ENCODE measurements around the gene MANBA.

Gene MANBA

DNA sequence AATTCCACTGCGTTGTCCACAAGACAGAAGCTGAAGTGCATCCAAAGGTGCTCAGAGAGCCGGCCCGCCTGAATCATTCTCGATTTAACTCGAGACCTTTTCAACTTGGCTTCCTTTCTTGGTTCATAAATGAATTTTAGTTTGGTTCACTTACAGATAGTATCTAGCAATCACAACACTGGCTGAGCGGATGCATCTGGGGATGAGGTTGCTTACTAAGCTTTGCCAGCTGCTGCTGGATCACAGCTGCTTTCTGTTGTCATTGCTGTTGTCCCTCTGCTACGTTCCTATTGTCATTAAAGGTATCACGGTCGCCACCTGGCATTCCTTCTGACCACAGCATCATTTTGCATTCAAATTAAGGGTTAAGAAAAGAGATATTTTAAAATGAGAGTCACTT, 144.1 kb downstream of the MANBA start:
- DNase-seq, result no peak

DNA sequence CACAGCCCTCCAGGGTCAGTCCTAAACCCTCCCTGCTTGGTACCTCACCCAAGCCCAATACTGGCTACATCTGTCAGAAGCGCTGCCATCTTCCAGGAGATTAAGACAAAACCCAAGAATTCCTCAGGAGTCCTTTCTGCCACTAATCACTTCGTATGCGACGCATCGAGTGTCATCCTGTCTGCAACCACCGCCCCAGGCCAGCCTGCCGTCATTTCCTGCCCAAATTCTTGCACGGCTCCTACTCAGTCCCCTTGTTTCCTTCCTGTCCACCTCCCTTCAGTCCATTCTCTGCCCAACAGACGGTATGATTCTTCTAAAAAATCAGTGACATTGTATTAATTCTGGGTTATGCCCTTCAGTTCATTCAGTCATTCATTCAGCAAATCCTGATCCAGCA, 146.0 kb downstream of the MANBA start:
- DNase-seq, result no peak

DNA sequence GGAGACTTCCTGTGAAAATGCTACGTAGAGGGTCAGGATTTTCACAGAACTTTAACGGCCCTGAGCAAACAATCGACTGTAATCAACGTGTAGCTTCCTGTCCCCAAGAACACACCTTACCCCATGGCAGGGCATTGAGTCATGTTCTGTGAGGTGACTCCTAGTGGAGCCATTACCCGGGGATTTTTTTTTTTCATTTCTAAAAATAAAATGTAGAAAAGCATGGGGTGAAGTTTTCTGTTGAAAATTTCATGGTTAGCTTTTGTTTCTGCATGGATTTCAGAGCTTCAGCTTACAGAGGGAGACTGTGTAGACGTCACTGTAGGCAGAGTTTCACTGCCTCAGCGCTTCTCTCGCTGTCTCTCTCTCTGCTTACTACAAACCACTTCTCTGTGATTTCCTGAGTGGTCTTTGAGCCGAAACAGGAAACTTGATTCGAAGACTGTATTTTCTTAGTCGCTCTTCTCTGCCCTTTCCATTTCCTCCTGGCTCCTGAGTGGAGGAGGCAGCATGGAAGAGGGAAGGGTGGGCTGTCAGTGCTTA, 147.9 kb downstream of the MANBA start:
- DNase-seq, result no peak

DNA sequence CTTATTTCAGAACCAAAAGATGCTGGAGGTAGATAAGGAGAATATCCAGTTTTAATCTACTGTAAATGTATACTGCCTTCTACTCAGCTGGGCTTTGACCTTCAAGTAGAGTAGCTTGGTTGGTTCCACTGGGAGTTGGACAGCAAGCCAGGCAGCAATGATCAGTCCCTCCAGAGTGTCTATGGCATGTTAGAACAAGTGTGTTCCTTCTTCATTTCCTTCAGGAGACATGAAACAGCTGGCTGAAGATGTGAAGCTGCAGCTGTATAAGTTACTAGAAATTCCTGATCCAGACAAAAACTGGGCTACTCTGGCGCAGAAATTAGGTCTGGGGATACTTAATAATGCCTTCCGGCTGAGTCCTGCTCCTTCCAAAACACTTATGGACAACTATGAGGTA, 148.6 kb downstream of the MANBA start:
- DNase-seq, result no peak

DNA sequence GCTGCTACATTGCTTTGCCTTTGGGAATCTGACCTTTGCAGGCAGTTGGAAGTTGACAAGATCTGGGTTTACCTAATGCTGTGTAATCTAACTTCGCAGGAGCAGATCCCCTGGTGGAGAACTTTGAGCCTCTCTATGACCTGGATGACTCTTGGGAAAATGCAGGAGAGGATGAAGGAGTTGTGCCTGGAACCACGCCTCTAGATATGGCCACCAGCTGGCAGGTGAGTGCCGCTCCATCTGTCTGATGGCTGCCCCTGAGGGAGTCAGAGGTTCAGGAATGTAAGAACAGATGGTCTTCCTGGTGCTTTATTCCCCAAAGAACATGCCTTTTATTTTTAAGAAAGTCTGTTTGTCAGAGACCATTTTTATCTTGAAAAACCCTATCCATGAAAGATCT, 150.3 kb downstream of the MANBA start:
- DNase-seq, result no peak

DNA sequence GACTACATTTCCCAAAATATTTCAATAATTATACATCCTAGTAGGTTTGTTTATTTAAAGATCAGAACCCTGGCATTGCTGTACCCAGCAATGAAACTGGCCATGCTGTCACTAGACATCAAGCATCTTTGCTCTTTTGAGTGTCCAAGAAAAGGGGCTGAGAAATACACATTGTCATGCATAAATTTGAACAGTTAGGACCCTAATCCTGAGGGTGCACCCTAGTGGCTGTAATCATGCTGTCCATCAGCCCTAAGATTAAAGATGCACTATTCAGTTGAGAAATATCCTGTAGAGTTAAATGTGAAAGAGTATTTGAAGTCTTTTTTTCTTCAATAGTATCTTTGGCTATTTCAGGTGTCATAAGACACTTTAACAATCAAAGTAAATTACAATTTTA, 150.8 kb downstream of the MANBA start:
- DNase-seq, result no peak

DNA sequence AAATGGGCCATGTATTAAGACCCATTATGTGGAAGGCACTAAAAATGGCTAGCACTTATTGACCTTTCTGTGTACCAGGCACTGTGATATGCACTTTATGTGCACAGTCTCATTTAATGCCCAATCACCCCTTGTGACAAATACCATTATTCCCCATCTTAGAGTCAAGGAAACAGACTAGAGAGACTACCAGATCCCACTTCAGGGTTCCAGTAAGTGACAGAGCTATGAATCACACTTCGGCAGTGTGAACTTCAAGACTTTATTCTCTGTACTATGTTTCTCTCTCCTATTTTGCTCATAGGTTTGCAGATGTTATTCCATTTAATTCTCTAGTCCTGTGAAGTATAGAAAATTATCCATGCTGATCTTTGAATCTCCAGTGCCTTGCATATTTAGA, 152.6 kb downstream of the MANBA start:
- no peak for DNase-seq

DNA sequence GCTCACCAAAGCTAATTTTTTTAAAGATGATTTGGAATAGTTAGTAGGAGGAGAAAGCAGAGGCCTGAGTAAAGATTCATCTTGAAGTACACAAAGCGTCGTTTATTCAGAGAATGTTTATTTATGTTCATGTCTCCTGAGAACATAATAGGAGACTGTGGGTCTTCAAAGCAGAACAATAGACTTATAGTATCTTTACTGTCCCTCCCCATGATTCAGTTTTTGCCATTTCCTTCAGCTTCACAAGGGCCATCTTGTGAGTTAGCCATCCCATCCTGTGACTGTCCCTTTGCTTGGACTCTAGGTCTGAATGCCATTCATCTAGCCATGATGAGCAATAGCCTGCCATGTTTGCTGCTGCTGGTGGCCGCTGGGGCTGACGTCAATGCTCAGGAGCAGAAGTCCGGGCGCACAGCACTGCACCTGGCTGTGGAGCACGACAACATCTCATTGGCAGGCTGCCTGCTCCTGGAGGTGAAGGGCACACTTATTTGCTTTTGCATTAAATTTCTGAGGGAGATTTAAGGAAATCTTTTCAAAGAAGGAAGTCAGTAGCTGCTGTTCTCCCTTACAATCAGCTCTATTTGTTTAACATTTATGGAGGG, 153.8 kb downstream of the MANBA start:
- no peak for DNase-seq

DNA sequence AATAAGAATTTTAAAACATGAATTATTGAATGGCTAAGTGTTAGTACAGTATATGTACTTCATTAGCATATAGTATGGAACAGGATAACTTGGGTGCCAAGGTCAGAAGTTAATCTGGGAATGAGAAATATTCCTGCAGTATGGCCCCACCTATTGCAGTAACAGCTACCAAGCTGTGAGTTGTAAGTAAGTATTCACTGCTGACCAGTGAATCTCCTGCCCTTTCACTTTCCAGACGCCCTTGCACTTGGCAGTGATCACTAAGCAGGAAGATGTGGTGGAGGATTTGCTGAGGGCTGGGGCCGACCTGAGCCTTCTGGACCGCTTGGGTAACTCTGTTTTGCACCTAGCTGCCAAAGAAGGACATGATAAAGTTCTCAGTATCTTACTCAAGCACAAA, 154.5 kb downstream of the MANBA start:
- no peak for DNase-seq

DNA sequence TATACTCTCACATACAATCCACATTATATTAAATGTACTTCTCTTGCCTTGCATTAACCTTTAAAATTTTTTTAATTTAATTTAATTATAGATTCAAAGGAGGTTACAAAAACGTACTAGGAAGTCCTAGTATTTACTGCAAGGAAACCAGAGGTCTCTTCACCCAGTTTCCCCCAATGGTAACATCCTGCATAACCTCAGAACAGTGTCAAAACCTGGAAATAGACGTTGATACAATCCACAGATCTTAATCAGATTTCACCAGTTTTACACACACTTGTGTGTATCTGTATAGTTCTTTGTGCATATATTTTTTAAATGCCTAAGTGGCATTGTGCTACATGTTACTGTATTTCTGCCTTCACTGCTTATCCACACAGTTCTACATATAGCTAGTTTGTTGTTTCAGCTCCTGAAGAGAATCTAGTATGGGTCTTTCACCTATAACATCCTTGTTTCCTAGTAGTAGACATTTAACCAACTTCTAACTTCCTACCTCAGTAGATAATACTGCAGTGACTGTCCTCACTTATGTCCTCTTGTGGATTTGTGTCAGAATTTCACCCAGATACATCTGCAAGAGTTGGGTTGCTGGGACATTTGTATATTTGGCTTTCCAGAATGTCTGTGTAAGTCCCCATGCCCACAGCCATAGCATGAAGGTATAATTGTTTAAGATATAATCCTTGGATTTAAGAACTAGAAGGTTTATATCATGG, 156.4 kb downstream of the MANBA start:
- no peak for DNase-seq

DNA sequence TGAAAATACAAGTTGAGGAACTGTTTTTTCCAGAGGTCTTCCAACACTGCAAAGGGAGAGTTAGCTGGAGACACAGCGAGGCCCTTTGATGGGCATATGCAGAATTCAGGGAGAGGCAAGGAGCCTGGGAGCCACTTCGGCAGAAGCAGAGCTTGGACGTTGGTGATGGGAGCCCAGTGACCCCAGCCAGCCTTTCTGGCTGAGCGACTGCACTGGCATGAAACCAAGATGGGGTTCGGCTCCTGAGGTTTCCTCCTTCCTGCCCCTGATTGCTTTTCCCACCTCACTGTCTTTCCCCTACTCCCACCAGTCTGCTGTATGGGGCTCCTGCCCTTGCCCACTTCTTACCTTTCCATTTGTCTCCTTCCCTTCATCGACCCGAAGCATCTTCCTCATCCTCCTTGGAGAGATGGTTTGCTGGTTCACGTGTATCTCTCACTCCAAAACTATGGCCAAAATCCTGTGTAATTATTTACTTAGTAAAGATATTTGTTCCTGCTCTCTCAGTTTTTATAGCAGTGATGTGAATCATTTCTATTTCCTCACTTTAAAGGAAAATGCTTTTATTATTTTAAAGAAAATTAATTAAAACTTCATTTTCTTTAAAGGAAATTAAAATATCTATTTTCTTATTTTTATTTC, 159.1 kb downstream of the MANBA start:
- DNase-seq, result no peak

DNA sequence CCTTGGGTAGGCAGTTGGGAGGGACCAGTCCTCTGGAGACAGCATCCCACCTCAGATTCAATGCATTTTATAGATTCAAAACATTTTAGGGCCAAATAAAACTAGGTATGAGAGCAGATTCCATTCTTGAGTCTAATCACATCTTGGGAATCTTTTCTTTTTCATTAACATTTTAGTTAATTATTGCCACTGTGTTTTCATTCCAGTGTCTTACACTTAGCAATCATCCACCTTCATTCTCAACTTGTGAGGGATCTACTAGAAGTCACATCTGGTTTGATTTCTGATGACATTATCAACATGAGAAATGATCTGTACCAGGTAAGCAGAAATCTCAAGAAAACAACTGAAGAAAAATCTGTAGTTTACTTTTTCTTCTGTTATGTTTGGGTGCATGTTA, 160.1 kb downstream of the MANBA start:
- DNase-seq, result no peak

DNA sequence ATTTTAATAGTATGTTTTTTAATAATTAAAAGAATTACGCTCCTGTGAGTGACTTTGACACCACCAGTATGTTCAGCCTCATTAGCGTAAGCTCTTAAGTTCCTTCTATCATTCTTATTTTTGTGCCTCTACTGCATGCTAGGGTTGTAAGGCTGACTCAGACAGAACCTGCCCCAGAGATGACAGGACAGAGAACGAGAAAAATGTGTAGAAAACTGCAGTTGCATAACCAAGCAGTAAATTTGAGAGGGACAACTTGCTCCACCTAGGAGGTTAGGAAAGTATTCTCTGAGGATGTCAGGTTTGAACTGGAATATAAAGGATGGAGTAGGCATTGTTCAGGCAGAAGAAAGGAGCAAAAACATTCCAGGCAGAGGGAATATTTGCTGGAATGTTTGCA, 160.9 kb downstream of the MANBA start:
- no peak for DNase-seq

DNA sequence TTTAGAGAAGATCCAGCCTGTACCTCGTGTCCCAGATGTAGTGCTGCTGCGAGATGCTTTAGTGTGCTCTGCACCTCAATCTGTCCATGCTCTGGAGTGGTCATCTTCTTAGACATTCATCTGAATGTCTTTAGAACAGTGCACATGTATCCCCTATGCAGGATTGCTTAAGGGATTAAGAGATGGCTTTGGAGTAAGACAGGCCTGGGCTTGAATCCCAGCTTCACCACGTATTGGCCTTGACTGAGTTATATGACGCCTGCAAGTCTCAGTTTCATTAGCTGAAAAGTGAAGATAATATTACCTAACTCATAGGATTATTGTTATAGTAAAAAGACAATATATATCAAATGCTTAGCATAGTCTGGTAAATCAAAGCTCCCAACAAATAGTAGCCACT, 161.3 kb downstream of the MANBA start:
- no peak for DNase-seq

DNA sequence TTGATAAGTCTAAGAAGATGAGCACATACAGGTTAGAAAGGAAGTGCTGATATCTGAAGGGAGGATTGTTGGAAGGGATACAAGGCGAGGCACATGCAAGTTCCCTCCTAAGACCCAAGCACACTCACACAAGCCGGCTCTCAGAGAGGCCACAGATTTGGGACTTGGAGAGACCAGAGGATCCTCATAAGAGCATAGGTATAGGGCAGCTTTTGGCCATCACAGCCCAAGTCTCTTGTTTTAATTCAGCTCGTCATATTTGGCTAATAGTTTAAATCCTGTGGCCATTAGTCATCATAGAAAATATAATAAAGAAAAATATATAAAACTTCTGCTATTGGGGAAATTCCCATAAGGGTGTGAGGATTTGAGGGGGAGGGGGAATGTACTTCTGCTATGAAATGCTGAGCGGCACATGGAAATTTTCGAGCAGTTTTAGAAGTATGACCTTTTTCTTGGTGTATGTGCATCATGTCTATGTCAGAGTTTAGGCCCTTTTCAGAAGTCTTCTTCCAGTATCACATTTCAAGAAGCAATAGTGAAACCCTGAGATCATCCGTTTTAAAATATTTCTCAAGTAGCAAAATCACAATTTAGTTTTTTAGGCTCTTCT, 161.9 kb downstream of the MANBA start:
- DNase-seq, result no peak

DNA sequence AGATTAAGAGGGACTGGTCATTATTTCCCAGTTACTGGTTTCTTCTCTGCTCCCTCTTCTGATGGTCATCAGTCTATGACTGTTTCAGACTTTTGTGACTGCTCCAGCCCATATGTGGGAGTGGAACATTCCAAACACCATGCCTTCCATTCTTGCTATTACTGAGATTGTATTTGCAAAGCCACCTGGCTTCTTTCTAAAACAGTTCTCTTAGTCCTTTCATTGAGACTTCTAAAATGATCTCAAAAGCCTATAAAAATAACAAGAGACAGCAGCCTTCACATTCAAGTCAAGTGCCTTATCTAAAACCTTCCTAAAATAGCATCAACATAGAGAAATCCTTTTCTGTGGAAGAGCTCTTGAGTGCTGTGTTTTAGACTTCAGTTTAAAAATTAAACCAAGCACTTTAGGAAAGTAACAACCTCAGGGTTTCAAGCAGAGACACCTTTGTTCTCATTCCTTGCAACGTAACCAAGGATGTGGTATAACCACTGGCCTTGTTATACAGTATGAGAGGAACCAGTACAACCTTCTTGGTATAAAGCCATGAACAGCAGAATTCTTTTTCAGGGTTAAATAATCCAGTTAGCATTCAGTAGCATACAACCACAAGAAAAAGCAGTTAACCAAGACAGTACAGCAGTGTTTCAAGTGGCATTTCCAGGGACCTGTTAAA, 162.5 kb downstream of the MANBA start:
- DNase-seq, result no peak

DNA sequence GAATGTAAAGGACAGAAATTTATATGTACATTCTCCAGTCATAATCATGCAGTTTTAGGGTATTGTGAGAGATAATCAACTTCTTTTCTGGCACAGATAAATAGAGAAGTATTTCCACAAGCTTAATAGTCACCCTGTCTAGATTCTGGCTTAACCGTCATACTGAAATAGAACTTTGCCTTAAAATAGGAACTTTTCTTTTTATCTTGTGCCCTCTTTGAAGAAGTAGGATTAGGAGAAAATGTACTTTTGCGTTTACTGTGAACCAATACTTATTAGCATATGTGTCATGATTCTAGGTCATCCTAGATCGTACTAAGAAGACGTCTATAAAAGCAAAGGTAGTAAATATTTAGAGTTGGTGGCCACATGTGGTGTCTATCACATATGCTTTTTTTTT, 164.2 kb downstream of the MANBA start:
- DNase-seq, result no peak

DNA sequence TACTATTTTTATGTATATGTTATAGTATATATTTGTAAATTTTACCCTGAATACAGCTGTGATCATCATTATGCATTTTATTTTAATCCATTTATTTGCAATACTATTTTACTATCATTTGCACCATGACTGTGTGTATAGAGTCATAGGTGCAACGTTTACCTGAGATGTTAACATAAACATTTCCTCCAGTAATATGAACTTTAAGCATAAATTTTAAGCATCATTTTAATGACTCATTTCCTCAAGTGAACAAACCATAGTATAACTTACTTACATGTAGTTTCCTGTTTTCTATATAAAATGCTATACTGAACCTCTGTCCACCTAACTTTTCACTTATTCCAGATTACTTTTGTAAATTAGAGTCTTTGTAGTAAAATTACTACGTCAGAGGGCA, 166.8 kb downstream of the MANBA start:
- no peak for DNase-seq

DNA sequence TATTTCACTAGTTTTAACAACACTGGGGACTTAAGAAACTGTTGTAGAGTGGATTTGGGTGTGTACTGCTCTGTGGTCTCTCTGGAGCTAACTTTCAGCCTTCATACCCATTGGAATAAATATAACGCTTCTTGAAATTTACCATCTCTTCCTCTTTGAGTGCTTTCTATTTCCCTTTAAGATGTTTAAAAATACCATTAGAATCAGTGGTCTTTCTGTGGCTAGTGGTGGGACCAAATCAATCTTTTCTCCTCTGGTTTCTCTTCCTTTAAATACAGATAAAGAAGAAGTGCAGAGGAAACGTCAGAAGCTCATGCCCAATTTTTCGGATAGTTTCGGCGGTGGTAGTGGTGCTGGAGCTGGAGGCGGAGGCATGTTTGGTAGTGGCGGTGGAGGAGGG, 167.6 kb downstream of the MANBA start:
- DNase-seq, result no peak

DNA sequence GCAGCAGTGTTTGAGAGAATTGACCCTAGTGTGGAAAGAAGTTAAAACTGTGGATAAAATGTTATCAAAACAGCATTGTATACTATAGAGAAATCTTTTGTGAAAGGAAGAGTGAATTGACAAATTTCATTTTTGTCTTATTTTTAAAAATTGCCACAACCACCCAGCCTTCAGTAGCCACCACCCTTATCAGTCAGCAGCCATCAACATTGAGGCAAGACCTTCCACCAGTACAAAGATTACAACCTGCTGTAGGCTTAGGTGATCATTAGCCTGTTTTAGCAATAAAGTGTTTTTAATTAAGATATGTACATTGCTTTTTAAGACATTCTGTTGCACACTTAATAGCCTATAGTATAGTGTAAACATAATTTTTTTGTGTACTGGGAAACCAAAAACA, 168.5 kb downstream of the MANBA start:
- no peak for DNase-seq

DNA sequence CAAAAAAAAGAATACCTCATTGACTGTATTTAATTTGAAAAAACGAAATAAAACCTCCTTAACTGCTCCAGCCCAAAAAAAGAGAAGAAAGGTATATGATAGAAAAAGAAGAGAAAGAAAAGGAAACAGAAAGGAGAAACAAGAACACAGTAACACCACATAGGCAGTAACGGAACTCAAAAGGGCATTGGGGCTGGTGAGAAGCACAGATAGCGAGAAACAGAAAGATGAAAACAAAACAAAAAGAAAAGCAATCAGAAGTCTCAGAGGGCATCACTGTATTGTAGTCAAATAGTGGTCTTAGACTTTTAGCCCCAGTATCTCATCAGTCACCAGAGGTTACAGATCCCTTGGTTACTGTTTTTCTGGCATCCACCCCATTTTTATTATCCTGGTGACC, 171.0 kb downstream of the MANBA start:
- no peak for DNase-seq

DNA sequence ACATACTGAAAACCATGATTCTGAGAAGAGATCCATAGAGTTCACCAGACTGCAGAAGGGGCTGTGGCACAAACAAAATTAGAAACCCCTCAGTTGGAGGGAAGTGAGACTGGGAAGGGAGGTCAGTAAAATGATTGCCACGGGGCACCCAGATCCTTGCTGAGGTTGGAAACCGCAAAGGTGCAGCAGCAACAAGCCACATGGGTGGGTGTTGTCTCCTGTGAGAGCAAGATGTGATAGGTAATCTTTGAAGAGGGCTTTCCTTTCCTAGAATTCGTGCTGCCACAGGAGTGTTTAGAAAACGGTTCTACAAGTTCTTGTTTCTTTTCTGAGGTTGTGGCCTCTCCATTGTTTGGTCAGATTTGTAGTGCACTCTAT, 174.1 kb downstream of the MANBA start:
- DNase-seq, result no peak

DNA sequence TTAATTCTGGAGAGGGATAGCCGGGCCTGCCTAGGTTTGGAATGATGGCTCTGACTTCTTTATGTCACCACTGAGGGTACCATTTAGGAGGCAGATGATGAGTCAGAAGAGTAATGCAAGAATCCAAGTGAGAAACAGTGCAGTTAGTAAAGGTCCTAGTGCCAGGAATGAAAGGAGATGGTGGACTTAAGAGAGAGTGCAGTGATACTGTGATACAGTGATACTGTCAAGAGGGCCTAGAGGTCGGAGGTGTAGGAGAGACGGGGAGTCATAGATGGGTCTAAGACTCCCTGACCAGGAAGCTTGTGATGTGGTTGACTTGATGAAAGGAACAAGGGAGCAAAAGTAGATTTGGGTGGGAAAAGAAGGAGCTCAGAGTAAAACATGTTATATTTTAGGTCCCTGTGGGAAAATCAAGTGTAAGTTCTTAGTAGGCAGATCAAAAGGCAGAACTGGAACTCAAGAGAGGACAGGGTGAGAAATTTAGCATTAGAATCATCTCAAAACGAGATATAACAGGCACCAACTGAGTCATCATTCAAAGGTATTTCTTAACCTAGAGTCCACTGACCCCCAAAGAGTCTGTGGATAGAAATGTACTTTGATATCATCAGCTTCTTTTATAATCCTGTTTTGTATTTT, 174.6 kb downstream of the MANBA start:
- no peak for DNase-seq
